ENCODE results near the gene THSD4.
"Not testable (repeated sequence)": the region's sequence is repeated elsewhere in the genome, so short reads cannot be mapped to it uniquely, and the experiment has no call there.

The THSD4 gene

GRCh38 chr15:71124937-71125790 is 9.9 kb downstream of the THSD4 start:
- no peak for DNase-seq

DNA sequence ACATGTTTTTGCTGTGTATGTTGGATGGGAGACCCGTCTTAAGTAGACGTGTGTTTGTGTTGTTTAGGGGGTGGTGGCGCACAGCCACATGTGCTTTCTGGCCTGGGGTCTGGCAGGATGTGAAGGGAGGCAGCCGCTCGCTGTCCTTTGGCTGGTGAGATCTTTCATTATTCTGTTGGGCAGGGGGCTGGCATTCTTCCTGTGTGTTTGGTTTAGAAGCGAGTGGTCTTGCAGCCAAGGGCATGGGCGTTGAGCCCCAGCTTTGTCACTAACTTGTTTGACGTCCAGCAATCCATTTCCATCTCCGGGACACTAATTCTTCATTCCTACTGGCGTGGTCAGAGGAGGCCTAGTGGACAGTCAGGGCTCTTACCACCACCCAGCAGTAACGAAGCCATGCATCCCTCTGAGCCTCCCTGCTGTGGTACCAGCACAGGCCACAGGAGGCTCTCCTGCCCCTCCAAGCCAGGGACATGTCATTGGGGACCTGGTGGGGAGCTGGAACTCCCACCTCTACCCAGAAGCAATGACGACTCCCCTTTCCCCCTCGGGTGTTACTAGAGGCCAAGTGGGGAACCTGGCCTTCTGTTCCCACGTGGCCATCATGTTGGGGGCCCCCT is 10.7 kb downstream of the THSD4 start:
- DNase-seq = no peak

- DNase-seq = no peak
Measured at GRCh38 chr15:71127083-71127482, 11.8 kb downstream of the THSD4 start.

GRCh38 chr15:71128159-71128558 is 12.9 kb downstream of the THSD4 start:
- not testable (repeated sequence) for DNase-seq

DNA sequence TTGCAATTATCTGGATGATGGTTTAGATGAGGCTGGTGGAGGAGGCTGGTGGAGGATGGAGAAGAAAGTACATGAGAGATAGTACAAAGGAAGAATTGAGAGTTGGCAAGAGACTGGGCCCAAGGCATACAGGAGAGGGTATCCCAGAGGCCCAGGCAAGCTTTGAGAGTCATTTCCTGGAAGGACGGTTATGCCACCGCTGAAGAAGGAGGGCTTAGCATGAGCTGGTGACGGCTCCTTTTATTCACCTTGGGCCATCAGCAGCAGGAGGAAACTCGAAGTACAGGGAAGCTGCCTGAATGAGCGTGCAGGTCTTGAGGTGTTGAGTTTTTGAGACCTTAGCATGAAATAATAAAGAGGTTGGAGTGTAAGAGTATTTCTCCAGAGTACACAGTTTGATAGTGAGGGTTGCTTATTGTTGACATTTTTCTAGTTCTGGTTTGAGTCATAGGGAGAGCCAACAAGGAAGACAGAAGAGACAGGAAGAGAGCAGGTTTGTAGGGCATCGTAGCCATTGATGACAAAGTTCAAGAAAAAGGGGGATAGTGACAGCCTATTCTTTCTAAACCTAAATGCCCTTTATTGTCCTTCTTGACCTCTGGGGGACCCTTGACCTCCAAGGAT is 13.8 kb downstream of the THSD4 start:
- DNase-seq = no peak

GRCh38 chr15:71129669-71130068 is 14.4 kb downstream of the THSD4 start:
- DNase-seq = no peak

DNA sequence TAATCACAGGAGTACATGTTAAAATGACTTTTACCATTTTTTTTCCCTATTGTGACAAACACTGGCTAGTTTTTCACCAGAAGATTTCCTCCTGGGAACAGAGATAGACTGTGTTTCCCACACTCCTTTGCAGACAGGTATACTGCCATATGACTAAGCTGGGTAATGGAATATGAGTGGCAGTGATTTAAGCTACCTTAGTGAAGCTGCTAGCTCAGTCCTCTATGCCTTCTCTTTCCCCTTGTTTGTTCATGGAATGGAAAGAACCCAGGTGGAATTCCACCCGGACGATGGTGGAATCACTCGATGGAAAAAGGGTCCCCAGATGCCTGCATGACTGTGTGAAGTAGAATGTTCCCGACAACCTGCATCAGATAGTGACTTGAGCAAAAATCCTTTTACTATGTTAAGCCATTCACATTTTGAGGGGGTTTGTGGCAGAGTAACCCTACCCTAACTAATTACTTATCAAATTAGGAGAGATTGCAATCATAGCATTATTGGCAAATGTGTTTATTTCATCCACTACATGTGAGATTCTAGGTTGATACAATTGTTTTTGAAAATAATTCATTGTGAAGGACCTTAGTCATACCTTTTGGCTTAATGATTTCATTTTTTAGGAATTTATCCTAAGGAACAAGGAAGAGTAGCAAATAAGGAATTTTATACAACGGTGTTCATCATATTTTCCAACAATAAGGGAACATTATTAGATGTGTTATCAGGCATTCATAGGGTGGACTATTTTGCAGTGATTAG is 16.5 kb downstream of the THSD4 start:
- no peak for DNase-seq

GRCh38 chr15:71133747-71134472 is 18.6 kb downstream of the THSD4 start:
- no peak for DNase-seq

GRCh38 chr15:71136159-71136783 is 21.0 kb downstream of the THSD4 start:
- no peak for DNase-seq

DNA sequence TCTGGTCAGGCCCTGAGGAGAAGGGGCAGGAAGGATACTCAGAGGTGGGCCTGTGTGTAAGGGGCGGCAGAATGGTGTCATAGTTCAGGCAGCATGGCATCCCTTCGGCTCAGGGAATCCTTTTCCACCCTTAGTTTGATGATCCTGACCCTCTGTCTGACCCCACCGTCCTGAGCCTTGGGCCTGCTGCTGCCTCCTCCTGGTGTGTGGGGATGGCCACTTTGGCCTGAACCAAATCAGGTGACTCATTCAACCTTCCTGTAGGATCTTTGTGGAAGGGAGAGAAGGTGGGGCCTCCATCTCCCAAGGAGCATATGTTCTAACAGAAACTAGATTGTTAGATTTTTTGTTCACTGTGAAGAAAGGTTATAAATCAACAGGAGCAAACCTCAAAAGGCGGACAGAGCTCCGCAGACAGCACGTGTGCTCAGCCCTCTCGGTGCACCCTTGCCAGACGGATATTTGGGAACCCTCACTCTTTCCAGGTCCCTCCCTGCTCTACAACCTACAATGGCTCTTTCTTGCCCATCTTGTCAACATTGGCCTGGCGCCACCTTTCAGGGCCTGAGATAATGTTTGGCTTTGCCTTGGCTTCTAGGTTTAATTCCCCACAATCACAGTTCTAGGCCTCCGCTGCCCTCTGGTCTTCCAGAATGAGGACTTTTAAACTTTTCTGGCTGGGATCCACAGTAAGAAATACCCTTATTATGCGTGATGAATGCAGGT is 21.7 kb downstream of the THSD4 start:
- DNase-seq = no peak

GRCh38 chr15:71138473-71138872 is 23.2 kb downstream of the THSD4 start:
- DNase-seq = no peak

DNA sequence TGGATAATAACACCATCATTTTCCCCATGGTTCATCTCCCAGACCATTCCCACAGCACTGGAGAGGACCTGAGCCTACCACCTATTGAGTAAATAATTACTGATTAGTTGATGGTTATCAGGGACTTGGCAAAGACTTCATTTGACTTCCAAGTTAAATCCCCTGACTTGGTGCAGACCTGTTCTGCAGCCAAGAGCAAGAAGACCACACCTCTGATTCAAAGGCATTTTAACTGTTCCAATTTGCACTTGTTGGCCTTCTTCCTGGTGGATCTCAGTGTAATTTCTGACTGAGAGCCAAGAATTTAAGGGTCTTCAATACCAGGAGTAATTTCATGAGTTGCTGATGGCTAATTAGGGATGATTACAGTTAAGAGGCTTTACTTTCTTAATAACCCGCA is 24.0 kb downstream of the THSD4 start:
- no peak for DNase-seq

- no peak for DNase-seq
Measured at GRCh38 chr15:71141572-71141971, 26.3 kb downstream of the THSD4 start.

DNA sequence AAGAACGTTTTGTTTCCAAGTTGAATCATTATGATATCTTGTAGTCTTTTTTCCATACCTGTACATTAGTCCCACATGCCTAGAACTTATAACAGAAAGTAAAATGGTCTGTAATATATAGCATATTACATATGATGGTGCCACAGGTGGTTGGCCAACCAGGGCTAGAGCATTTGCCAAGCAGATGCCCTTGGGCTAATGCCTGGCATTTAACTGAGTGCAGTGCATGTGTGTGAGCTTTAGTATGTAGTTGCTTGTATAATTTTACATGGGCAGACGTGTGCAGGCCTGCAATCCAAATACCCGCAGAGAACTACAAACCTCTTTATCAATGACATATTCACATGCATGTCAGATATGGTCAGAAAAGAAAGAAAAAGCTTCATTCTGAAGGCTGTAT is 27.5 kb downstream of the THSD4 start:
- DNase-seq = no peak

DNA sequence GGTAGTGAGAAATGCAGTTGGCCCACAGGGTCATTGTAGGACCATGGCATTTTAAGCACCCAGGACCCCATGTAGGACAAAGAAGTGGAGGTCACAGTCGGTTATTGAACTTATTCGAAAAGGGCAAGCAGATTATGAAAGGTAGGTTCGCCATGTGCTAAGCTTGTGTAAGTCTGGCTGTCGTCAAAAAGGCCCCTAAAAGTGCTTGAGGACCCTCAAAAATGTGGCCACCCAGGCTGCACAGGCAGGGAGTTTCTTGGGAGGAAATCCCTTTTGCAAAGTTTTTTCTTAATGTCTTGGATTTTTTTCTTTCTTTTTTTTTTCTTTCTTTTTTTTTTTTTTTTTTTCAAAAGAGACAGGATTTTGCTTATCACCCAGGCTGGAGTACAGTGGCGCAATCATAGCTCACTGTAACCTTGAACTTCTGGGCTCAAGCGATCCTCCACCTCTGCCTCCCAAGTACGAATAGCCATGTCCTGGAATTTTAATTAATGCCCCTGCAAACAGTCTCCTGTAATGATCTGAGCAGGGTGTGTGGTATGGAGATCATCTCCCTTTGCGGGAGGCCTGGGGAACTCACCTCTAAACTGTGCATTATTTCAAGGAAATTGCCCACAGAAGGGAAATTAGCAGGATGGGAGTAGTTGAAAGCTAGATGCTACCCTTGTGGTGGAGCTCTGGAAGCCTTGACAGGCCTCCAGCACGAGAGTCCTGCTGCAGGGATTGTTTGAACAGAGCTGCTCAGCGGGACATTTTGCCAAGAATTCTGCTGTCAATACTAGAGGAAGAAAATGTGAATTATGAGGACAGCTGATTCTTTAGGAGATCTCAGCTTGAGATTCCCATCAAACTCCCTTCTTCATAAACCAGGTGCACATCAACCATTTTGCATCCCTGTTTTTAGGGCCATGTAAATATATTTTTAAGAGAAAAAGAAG is 28.4 kb downstream of the THSD4 start:
- no peak for DNase-seq

DNA sequence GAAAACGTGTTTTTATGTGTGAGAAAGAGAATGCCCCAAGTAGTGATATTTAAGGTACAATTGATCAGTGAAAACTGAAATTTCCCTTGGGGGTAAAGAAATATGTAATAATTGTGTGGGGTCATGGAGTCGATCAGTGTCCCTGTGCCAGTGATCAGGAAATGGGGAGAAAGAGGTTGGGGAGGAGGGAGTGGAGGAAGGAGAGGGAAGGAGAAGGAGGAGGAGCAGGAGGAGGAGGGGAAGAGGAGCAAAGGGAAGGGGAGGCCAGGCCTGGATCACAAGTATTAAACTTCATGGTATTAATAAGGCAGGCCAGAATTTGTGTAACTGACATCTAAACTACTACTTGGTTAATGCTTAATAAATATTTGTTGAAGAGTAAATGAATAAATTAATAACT is 30.4 kb downstream of the THSD4 start:
- DNase-seq = no peak

DNA sequence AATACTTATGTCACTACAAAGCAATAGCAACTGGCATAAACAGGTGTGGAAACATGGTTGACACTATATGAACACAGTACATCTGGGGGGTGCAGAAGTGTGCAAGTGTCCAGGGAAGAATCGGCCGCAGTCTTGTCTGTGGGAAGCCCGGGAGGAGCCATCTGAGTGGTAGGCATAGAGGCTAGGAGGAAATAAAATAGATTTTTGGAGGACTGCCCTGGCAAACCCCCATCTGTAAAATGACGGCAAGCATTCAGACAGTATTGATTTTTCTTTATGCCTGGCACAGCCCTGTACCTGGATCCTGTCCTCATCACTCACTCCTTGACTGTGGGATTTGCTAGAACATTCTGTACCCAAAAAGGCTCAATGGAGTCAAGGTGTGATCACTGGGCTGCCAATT is 31.3 kb downstream of the THSD4 start:
- no peak for DNase-seq

DNA sequence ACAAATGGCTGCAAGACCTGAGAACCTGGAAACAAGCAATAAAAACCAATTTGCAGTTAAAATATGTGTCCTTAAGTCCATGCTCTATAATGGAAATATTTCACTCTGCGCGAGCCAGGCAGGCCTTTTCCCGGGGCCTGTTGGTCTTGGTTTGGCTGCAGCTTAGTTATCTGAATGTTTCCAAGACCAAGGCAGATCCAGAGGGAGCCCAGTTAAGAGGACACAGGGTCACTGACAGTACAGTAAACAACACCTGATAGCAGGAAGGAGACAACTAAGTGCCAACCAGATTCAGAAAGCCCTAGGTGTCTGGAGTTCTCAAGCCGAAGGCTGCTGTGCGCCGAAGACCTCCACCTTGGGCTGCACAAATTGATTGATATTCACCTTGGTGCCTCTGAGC is 32.8 kb downstream of the THSD4 start:
- no peak for DNase-seq

DNA sequence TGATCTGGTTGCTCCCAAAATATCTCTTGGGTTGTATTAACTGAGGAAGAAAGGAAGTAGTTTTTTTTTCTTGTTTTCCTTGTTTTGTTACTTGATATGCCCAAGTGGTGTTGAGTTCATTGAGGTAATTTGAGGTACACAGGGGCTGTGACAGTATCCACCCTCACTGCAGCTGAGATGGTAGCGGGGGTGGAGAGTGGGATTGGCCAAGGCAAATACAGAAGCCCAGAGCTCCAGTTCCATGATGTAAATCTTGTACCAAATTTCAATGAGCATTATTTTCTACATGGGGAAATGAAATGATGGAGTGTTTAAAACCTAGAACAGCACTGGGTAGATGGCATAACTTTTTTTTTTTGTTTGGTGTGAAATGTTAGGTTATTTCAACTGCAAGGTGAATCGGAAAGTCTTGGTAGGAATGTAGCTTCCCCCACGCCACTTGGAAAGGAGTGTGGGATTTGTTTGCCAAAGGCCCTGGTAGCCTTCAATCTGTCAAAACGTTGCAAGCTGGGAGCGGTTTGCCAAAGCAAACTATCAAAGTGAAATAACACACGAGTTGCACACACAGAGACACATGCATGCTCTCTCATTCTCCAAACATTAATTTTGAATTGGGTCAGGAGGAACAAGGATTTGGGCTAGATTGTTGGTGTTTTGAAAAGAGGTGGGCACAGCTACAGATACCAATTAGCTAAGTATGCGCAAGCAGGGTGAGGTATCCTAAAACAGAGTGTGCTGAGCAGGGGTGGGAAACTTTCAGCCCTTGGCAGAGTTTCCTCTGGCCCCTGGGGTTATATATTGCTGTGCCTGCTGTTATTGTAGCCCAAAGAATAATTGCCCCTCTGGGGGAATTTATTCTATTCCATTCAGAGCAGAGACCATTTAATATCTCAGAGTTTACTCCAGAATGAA is 34.6 kb downstream of the THSD4 start:
- DNase-seq = no peak
